C4-2B (cell line): ENCODE results near the gene TRMT112.

Experiments
- CTCF ChIP-seq: fragments of 450-650 bp; conservative IDR thresholded peaks from 2 replicates; pipeline ENCODE4 v1.5.1; 2017; ENCODE audit warnings: mild to moderate bottlenecking
- ZFX ChIP-seq: fragments of 450-650 bp; IDR thresholded peaks from 2 replicates; pipeline ENCODE4 v1.6.1; 2017

GRCh38 chr11:64305075-64305690, 12.2 kb downstream of the TRMT112 start, which contains the start of gene ESRRA:
- no peak for TF ChIP-seq CTCF
- TF ChIP-seq ZFX = 0 out of 2 replicates have a peak, but pooled peaks have one; percentile 21
